HG03575 (cell line): Measurements from ENCODE around the gene RPUSD1.

ENCODE experiments used
- ATAC-seq: cut with Tn5 transposase; IDR thresholded peaks from one replicate; pipeline ENCODE4 v1.9.1; 2021; ENCODE audit not compliant: unreplicated experiment, insufficient number of reproducible peaks, low FRiP score; ENCODE audit errors: extremely low read depth

RPUSD1 gene

DNA sequence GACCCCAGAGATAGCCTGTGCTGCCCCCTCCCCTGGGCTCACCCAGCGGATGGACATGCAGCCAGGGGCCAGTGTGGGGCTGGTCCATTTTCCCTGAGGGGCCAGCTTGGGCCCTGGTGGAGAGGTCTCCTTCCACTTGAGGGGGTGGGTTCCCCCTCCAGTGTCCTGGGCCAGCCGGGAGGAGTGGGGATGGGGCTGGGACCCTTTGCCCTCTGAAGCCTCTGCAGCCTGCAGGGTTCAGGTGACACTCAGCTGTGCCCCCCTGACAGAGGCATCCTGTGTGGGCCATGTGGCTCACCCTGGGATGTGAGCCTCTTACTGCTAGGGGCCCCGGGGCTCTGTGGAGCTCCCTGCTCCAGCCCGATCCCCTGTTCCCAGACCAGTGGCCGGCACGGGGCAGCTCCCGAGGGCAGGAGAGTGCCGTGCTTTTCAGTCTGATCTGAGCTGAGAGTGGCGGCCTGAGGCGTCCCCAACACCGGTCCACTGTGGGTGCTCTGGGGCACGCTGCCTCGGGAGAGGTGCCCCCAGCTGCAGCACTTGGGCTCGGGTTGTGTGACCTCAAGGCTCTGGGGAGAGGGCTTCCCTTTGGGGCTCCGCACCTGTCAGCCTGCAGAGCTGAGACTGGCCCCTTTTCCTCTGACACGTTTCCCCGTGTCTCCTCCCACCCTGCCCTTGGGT, 12.8 kb upstream of the RPUSD1 start:
- ATAC-seq, result no peak

DNA sequence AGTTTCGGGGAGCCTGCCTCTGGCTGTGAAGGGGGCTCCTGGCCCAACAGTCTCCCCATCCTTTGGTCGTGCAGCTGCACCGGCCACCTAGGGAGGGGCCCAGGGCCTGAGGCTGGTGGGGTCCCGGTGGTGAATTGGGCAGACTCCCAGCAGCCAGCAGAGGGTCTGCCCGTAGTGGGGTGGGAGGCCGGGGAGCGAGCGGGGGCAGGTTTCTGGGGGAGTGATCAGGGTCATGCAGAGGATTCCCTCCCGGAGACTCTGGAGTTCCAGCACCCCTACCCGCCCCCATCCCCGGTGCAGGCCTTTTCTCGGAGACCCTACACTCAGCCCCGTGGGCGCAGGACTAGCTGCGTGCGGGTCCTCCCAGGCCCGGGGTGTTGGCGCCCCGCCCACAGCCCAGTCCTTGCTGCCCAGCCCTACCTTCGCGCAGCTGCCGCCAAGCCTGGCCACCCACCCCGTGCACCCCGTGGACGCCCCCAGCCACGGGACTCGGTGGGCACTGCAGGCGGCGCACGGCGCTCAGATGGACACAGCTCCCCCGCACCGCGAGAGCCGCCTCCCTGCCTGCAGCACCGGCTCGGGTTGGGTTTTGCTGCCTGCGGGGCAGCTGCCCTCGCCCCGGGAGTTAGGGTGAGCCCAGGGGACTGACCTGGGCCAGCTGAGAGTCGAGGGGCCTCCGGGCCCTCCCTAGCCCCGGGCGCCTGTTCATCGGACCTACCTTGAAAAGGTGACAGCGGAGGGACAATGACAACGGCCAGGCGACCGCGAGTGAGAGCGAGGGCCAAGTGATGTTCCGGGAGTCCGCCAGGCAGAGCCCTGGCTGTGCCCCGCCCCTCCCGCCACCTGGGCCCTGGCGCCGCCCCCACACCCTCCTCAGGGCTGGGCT, 12.0 kb upstream of the RPUSD1 start, which contains the start of gene GNG13:
Gene GNG13, minus strand, starts transcription at position 787 of the 886 bp plus-strand sequence. CDS start 1,657 bp downstream, outside the sequence.
- no peak for ATAC-seq

DNA sequence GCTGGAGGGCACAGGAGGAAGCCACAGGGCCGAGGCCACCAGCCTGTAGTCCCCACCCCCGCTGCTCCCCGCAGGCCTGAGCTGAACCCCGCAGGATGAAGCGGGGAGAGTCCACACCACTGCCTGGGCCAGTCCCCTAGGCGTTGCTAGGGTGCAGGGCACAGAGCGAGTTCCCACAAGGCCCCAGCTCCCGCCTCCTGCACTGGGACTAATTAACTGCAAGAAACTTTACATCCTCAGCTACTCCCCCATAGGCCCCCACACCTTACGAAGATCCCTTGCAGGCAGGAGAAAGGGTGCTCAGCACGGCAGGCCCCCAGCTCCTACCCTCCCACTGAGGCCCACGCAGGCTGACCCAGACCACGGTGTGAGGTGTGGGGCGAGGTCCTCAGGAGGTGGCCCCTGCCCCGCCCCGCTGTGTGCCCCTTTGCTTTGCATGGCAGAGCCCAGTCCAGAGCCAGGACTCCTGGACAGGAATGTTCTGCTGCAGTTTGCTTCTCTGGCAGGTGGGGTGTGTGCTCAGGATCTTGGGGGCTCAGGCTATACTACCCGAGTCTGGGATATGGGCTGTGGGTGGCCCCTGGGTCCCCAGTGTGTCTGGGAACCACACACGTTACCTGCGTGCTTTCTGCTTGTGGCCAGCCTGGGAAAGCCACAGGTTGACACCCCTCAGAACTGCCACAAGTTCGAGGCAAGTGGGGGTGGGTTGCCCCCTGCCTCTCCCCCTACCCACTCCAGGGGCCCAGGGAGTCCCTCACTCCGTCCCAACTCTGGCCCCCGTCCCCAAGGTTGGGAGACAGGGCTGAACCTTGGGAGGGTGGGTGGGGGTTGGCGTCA, 11.1 kb upstream of the RPUSD1 start:
- no peak for ATAC-seq

DNA sequence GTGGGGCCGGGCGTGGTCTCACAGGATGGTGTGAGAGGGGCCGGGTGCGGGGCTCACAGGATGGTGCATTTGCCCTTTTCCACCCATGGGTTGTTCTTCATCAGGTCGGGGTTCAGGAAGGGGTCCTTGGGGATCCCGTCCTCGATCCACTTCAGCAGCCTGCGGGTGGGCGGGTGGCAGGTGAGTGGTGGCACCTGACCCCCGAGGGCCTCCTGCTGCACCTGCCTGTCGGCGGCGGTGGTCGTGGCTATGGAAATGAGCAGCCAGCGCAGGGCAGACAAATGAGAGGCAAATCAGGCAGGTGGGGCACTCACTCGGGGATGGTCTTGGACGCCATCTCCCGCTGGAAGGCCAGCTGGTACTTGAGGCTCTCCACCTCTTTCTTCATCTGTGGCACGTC, 10.5 kb upstream of the RPUSD1 start:
- ATAC-seq, result no peak

DNA sequence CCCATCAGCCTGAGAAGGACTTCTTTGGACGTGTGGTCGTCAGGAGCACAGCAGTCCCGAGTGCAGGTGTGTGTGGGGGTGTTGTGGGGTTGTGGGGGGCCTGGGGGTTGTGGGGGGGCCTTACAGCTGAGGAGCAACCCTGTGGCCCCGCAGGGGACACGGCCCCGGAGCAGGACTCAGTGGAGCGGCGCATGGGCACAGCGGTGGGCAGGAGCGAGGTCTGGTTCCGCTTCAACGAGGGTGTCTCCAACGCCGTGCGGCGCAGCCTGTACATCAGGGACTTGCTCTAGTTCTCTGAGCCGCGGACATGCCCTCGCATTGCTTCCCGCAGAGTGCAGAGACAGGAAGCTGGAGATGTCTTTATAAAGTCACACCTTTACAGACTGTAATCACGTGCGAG, 9.5 kb upstream of the RPUSD1 start:
- no peak for ATAC-seq

DNA sequence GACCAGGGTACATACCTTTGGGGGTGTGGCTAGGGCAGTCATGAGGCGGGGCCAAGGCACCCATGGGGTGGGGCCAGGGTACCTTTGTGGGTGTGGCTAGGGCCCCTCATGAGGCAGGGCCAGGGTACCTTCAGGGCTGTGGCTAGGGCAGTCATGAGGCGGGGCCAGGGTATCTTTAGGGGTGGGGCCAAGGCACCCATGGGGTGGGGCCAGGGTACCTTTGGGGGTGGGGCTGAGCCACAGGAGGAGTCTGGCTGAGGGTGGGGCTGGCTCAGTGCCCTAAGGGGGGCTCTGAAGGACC, 8.9 kb upstream of the RPUSD1 start:
- ATAC-seq, result no peak

DNA sequence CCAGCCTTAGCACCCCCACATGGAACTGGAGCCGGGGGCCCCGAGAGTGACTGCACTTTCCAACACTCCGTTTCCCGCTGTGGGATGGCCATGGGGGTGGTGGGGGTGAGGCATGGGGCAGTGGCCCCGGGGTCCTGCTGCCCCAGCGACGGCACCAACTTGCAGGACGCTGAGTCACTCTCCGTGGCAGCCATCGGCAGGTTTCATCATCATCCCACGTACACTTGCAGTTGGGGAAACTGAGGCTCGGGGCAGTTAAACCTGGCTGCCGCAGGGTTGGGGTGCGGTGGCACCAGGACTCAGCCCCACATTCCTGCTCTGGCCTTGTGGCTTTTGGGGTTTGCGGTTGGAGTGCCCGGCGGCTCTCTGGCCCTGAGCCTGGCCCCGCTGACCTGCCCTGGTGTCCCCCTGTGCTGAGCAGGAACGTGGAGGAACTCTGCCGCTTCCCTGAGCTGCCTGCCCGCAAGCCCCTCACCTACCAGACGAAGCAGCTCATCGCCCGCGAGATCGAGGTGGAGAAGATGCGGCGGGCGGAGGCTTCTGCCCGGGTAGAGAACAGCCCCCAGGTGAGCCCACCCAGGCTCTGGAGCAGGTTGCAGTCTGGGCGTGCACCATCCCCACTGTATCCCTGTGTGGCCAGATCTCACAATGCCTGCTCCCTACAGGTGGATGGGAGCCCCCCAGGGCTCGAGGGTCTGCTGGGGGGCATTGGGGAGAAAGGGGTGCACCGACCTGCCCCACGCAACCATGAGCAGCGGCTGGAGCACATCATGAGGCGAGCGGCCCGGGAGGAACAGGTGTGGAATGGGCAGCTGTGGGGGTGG, 8.3 kb upstream of the RPUSD1 start:
- ATAC-seq, result no peak

DNA sequence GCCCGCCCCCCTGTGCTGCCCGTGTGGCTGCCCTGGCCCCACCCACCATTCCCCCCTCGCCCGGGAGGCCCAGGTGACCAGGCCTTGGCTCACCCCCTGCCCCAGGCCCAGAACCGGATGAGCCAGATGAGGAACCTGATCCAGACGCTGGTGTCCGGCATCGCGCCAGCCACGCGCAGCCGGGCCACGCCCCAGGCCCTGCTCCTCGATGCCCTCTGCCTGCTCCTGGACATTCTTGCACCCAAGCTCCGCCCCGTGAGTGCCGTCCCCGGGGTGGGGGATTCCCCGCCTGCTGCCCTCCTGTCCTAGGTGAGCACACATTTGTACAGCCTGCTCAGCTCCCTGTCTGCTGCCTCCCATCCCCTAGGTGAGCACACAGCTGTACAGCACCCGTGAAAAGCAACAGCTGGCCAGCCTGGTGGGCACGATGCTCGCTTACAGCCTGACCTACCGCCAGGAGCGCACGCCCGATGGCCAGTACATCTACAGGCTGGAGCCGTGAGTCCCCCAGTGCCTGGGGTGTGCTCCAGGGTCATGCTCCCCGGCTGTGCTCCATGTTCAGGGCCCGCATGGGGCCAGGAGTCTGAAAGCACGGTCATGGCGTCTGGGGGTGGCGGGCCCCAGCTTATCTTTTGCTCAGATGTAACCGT, 7.5 kb upstream of the RPUSD1 start:
- ATAC-seq, result no peak

DNA sequence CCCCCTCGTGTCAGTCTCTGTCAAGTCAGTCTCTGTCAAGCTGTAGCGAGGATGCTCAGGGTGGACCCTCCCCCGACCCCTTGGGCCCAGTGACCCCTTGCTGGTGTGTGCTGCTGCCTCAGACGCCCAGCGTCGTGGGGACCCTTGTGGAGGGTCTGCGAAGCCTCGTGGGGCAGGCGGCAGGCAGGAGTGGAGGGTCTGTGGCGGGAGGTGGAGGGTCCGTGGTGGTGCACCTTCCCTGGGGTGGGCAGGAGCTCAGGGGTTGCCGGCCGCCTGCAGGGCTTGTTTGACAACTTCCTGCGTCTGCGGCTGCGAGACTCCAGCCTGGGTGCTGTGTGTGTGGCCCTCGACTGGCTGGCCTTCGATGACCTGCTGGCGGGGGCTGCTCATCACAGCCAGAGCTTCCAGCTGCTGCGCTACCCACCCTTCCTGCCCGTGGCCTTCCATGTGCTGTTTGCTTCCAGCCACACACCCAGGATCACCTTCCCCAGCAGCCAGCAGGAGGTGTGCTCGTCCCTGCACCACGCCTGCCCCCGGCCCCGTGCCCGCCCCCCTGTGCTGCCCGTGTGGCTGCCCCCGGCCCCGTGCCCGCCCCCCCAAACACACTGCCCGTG, 6.8 kb upstream of the RPUSD1 start:
- ATAC-seq, result no peak

DNA sequence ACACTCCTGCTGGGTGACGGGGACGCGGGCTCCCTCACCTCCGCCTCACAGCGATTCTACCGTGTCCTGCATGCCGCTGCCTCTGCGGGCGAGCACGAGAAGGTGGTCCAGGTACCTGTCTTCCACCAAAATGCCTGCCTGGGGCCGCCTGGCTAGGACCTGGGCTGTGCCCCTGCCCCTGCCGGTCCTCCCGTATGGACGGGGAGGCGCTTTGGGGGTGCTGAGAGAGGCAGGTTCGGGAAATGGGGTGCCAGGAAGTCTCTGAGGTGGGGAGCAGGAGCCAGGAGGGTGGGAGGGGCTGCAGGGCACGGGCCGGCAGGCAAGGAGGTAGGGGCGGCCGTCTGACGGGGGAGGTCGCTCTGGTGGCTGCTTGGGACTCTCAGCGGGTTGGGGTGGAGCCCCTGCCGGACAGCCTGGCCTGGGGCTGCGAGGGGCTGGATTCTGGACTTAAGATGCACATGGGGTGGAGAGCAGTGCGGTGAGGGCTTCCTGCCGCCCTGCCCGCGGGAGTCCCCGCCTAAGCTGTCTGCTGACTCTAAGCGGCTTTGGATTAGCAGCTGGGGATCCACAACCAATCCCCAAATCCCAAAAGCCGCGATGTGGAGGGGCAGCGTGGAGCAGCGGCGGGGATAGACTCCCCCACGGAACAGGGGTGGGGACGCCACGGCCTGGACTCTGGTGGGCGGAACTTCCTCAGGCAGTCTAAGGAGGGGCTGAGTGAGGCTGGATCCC, 6.1 kb upstream of the RPUSD1 start:
- ATAC-seq, result no peak

DNA sequence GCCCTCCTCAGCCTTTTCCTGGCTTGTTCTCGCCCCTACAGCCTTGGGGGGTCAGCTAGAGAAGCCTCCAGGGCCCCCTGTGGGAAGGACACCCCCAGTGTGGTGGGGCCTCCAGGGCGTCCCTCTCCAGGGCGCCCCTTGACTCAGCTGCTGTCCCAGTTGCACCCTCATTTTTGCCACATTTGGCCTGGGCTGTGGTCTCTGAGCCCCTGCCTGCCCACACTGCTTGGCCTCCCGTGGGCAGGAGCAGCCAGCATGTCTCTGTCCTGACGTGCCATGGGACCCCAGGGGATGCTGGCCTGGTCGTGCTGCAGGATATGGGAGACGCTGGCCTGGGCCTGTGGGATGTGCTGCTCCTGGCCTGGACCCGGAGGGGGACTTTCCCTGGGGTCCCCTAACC, 5.2 kb upstream of the RPUSD1 start:
- no peak for ATAC-seq

DNA sequence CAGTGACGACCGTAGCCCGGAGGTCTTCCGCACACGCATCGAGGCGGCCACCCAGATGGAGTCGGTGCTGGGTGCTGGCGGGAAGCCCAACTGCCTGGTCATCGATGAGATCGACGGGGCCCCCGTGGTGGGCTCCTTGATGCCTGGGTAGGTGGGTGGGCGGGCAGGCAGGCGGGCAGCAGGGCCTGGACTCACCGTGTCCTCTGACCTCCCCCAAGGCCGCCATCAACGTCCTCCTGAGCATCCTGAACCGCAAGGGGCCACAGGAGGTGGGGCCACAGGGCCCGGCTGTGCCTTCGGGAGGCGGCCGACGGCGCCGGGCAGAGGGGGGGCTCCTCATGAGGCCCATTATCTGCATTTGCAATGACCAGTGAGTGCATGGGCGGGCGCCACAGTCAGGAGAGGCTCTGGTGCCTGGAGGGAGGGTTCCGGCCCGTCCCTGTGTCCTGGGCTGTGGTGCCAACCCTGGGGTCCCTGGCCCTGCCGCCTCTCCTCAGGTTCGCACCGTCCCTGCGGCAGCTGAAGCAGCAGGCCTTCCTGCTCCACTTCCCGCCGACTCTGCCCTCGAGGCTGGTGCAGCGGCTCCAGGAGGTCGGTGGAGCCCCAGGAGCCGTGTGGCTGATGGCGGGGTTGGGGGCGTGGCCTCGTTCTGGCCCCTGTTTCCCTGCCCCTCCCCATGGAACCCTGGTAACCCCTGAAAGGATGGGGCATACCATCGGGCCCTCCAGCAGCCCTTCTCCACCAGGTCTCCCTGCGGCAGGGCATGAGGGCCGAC, 4.2 kb upstream of the RPUSD1 start:
- no peak for ATAC-seq

DNA sequence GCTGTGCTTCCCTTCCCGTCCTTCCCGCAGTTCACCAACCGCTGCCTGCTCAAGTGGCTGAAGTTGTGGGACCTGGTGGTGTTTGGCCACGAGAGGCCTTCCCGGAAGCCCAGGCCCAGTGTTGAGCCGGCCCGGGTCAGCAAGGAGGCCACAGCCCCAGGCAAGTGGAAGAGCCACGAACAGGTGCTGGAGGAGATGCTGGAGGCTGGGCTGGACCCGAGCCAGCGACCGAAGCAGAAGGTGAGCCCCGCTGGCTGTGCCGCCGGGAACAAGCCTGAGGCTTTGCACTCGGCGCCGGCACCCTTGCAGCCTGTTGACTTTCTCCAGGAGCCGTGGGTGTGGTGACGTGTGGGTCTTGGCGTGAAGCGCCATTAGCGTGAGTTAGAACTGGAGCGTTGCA, 3.0 kb upstream of the RPUSD1 start:
- ATAC-seq, result no peak

DNA sequence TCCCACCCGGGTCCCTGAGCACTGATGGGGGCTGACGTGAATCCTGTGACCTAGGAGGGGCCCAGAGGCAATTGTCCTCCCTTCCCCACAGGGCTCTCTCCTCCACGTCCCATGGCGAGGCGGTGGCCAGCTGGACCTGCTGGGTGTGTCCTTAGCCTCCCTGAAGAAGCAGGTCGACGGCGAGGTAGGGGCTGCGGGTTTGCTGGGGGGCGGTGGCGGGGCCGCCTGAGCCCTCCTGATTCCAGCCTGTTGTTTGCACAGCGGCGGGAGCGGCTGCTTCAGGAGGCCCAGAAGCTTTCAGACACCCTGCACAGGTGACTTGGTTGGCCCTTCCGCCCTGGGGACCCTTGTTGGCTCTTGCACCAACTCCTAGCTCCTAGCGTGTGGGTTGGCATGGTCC, 1.9 kb upstream of the RPUSD1 start:
- no peak for ATAC-seq

DNA sequence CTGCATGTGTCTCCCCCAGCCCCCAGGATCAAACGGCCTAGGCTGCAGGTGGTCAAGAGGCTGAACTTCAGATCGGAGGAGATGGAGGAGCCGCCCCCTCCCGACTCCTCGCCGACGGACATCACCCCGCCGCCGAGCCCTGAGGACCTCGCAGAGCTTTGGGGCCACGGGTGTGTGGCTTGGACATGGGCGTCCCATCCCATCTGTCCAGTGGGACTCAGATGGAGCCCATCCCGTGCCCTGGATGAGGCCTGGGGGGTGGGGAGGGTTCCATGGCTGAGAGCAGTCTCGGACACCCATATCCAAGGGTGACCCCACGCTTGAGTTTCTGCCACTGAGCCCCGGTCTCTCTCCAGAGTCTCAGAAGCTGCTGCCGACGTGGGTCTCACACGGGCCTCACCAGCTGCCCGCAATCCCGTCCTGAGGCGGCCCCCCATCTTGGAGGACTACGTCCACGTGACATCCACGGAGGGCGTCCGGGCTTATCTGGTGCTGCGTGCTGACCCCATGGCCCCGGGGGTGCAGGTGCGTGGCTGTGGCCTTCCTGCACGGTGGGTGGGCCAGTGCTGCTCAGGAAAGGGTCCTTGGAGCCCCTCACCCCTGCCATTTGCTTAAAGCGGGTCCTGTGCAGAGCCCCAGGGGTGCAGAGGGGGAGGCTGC, 1.1 kb upstream of the RPUSD1 start:
- ATAC-seq, result no peak

DNA sequence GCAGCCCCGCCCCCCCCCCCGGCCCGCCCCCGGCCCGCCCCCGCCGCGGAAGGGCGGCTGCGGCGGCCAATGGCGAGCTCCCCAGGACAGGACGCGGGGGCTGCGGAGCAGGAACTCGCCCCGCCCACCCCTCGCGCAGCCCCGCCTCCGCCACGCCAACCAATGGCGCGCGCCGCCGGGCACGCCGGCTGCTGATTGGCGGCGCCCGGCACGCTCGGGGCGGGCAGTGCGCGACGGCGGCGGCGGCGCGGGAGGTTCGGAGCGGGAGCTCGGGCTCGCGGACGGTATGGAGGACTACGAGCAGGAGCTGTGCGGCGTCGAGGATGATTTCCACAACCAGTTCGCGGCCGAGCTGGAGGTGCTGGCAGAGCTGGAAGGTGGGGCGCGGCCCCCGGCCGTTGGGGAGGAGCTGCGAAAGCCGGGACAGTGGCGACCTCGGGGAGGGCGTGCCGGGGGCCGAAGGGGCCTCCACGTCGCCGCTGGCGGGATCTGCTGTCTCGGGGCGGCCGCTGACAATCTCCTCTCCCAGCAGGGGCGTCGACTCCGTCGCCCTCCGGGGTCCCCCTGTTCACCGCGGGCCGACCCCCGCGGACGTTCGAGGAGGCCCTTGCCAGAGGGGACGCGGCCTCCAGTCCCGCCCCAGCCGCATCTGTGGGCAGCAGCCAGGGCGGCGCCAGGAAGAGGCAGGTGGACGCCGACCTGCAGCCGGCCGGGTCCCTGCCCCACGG, 382 bp upstream of the RPUSD1 start, which contains the start of gene CHTF18:
Gene CHTF18, plus strand, starts transcription at position 222 of the 728 bp plus-strand sequence. Its CDS starts 65 bp downstream, at position 287.
- no peak for ATAC-seq
